ENCODE data around the gene PALLD. TPM values are rescaled to one million over a fixed set of nuclear protein-coding genes. Genes with fewer than 3 reads are reported as not detected.

The PALLD gene
- total and polyA plus RNA-seq, 2 of the 8 experiments (the other 6 are each of a cell fraction or from before 2014, with no cell fraction given) = 10.5 to 25.0 TPM

- TF ChIP-seq SIX5 (IDR thresholded peaks at IDR 0.05; ENCODE audit: low read depth, low read length) = no peak
- no peak for TF ChIP-seq KDM4A (IDR thresholded peaks at IDR 0.05; ENCODE audit: low read depth, low read length, severe bottlenecking)
- TF ChIP-seq SAP30 (IDR thresholded peaks at IDR 0.05; ENCODE audit: insufficient read depth, insufficient replicate concordance, low read length) = no peak
- no peak for TF ChIP-seq CEBPB (IDR thresholded peaks at IDR 0.05; ENCODE audit: low read depth, low read length)
- no peak for TF ChIP-seq TAF1 (IDR thresholded peaks at IDR 0.05; ENCODE audit: low read depth, low read length)
- no peak for TF ChIP-seq MAFK (IDR thresholded peaks at IDR 0.05; ENCODE audit: low read depth, low read length)
- TF ChIP-seq GABPA (IDR thresholded peaks at IDR 0.05; ENCODE audit: borderline replicate concordance, insufficient read depth, low read length) = no peak
- no peak for TF ChIP-seq SRF (IDR thresholded peaks at IDR 0.05; ENCODE audit: low read depth, low read length)
- no peak for TF ChIP-seq SP1 (IDR thresholded peaks at IDR 0.05; ENCODE audit: low read depth, low read length)
Measured at GRCh38 chr4:168564023-168564422, 67.2 kb downstream of the PALLD start (continued).

All from H1 (cell line).